ENCODE results near the gene EDA2R. TPM values are rescaled to one million over a fixed set of nuclear protein-coding genes. Genes with fewer than 3 reads are reported as not detected.

EDA2R gene
- total and polyA plus RNA-seq, 2 donors (not counting 3 experiments of a cell fraction or from before 2014, with no cell fraction given): 1.9 TPM

- dilution Hi-C loops (cut with MboI; ENCODE audit: extremely low pct_ligation_motif_present, low sequenced_read_pairs) (no loop called here), intact Hi-C loops (cut with micrococcal nuclease) (no loop called here)
- Histone ChIP-seq H3K79me2 (ENCODE audit: control insufficient read depth, insufficient read depth, low read length) (no peaks in the 10 kb centered on the region), H4K20me1 (replicated peaks; ENCODE audit: control insufficient read depth, extremely low read depth, insufficient read depth, low read length) (no peaks in the 10 kb centered on the region), H3K4me1 (ENCODE audit: control insufficient read depth, extremely low read depth, insufficient read depth, low read length) (no peaks in the 10 kb centered on the region), H3K27ac (ENCODE audit: insufficient read depth, low read depth, low read length) (no peak overlapping the region), H3K4me2 (ENCODE audit: insufficient read depth, low read length) (no peak overlapping the region), H3K9me3 (replicated peaks; ENCODE audit: control insufficient read depth, insufficient read depth, low read length) (no peaks in the 10 kb centered on the region), H2AFZ (ENCODE audit: low read depth, low read length) (no peak overlapping the region), H3K9ac (replicated peaks; ENCODE audit: extremely low read depth, insufficient read depth, low read length) (no peak overlapping the region), H3K27me3 (ENCODE audit: control insufficient read depth in 2 of 2, insufficient read depth in 2 of 2, low read length in 2 of 2) (no peaks in the 10 kb centered on the region), H3K9me1 (replicated peaks; ENCODE audit: control insufficient read depth, extremely low read depth, insufficient read depth, low read length) (no peaks in the 10 kb centered on the region), H3K36me3 (ENCODE audit: control insufficient read depth in 2 of 2, extremely low read depth in 1 of 2, insufficient read depth in 2 of 2, low read length in 2 of 2) (no peaks in the 10 kb centered on the region), H3K4me3 (replicated peaks in 1 of 3; ENCODE audit: insufficient read depth in 1 of 3, low read depth in 1 of 3, low read length in 3 of 3) (no peak overlapping the region)
- no TSS peak for BruUV-seq (replicated peaks)
- DNase-seq (ENCODE audit: low read depth, low spot score) (no peak), FAIRE-seq (no peak)
- CTCF ChIA-PET: no interaction called here
- TF ChIP-seq POLR2AphosphoS5 (IDR thresholded peaks at IDR 0.05; ENCODE audit: insufficient read depth, low read depth, low read length) (no peak), POLR2A (IDR thresholded peaks at IDR 0.05; ENCODE audit: low read depth, low read length) (no peak), MYC (IDR thresholded peaks at IDR 0.05; ENCODE audit: low read depth, low read length) (no peak), GATA2 (IDR thresholded peaks at IDR 0.05; ENCODE audit: insufficient read depth, insufficient read length, low read depth, low read length) (no peak), MAX (IDR thresholded peaks at IDR 0.05; ENCODE audit: insufficient read depth, insufficient read length) (no peak), FOS (IDR thresholded peaks at IDR 0.05; ENCODE audit: borderline replicate concordance, insufficient read depth, low read length) (no peak), JUN (IDR thresholded peaks at IDR 0.05; ENCODE audit: borderline replicate concordance, insufficient read depth, insufficient read length, low read depth) (no peak), CTCF (IDR thresholded peaks at IDR 0.05; ENCODE audit: extremely low read depth in 1 of 2, insufficient read depth in 1 of 2, low read depth in 1 of 2, low read length in 2 of 2) (no peak), EZH2 (IDR thresholded peaks at IDR 0.05; ENCODE audit: borderline replicate concordance, low read depth, low read length, severe bottlenecking) (no peak)
- POLR2A ChIA-PET: no interaction called here
Measured at GRCh38 chrX:66579219-66579618, 59.7 kb downstream of the EDA2R start.

All from endothelial cell of umbilical vein (primary cell).